Measurements from ENCODE around the gene IGF1R.

DNA sequence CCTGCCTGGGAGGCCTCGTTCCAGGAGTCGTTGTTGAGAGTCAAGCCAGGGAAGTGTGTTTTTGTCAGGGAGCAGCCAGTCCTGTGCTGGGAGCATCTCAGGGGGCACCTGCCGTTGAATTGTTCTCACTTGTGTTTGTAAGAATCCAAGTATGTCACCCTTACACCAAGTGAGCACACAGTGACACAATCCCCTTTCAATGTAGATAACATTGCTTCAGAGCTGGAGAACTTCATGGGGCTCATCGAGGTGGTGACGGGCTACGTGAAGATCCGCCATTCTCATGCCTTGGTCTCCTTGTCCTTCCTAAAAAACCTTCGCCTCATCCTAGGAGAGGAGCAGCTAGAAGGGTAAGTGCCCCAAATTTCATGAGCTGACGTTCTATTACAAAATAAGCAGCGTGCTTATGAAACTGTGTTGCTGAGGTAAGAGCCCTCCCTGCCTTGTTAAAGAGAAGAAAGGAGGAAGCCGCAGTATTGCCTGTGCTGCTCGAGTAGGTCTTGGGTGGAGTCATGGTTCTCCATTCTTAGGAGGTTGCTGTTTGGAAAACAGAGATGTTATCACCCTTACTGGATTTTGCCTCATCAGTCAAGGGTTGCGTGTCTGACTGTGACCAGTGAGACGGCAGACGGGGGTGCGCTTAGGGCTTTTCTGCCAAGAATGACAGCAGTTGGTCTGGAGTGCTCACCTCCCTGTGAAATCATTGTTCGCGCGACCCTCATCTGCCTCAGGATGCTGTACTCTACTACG, 251.1 kb downstream of the IGF1R start:
- TF ChIP-seq, protein P1, sequence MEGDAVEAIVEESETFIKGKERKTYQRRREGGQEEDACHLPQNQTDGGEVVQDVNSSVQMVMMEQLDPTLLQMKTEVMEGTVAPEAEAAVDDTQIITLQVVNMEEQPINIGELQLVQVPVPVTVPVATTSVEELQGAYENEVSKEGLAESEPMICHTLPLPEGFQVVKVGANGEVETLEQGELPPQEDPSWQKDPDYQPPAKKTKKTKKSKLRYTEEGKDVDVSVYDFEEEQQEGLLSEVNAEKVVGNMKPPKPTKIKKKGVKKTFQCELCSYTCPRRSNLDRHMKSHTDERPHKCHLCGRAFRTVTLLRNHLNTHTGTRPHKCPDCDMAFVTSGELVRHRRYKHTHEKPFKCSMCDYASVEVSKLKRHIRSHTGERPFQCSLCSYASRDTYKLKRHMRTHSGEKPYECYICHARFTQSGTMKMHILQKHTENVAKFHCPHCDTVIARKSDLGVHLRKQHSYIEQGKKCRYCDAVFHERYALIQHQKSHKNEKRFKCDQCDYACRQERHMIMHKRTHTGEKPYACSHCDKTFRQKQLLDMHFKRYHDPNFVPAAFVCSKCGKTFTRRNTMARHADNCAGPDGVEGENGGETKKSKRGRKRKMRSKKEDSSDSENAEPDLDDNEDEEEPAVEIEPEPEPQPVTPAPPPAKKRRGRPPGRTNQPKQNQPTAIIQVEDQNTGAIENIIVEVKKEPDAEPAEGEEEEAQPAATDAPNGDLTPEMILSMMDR (IDR thresholded peaks at IDR 0.05): no peak
- TF ChIP-seq POLR2A (IDR thresholded peaks at IDR 0.05): no peak
